ENCODE results near the gene PFKFB4.
A peak's percentile ranks its signal among the peaks of the same experiment; 100 is the strongest.
"Not testable (repeated sequence)": the region's sequence is repeated elsewhere in the genome, so short reads cannot be mapped to it uniquely, and the experiment has no call there.

The PFKFB4 gene

GRCh38 chr3:48486952-48487351, 69.7 kb downstream of the PFKFB4 start:
- no peak for DNase-seq

- not testable (repeated sequence) for DNase-seq
Observed at GRCh38 chr3:48482822-48483221, 73.8 kb downstream of the PFKFB4 start.

DNA sequence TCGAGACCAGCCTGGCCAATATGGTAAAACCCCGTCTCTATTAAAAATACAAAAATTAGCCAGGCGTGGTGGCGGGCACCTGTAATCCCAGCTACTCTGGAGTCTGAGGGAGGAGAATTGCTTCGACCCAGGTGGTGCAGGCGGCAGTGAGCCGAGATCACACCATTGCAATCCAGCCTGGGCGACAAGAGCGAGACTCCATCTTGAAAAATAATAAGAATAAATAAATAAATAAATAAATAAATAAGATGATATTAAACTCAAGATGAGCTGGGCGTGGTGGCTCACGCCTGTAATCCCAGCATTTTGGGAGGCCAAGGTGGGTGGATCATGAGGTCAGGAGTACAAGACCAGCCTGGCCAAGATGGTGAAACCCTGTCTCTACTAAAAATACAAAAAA, 75.7 kb downstream of the PFKFB4 start:
- not testable (repeated sequence) for DNase-seq

DNA sequence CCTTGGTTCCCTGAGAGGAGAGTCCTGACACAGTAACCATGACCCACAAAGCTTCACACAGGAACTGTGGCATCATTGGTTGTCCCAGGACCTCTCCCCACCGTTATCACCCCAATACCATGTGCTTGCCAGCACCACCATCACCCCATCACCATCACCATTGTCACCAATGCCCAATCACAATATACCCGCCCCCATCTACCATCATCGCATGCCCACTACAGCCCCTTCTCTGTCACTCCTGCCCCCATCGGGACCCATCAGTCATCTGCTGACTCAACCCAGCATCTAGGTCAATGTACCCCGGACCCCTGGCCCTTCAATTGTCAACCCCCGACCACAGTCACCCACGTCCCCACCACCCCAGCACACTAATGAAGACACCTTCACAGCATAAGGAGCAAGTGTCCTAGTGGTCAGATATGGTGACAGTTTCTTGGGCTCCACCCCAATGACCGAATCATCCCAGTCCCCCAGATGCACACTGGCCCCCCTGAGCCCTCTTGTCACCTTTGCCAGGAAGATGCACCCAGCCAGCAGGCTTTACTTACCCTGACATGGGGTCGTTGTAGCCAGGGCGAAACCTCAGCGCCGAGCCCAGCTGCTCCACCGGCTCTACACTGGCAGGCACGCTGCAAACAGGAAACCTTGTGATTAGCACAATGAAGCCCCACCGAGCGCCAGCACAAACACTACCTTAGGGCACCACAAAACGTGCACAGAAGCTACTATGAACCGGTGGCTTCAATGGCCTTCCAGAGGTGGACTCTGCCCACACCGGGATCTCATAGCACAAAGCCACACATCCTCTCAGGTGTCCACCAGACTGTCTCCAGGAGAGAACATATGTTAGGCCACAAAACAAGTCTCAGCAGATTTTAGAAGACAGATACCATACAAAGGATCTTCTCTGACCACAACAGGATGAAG, 77.7 kb downstream of the PFKFB4 start:
- peak; percentile 87 for DNase-seq

- no peak for DNase-seq
Observed at GRCh38 chr3:48477959-48478520, 78.6 kb downstream of the PFKFB4 start.

DNA sequence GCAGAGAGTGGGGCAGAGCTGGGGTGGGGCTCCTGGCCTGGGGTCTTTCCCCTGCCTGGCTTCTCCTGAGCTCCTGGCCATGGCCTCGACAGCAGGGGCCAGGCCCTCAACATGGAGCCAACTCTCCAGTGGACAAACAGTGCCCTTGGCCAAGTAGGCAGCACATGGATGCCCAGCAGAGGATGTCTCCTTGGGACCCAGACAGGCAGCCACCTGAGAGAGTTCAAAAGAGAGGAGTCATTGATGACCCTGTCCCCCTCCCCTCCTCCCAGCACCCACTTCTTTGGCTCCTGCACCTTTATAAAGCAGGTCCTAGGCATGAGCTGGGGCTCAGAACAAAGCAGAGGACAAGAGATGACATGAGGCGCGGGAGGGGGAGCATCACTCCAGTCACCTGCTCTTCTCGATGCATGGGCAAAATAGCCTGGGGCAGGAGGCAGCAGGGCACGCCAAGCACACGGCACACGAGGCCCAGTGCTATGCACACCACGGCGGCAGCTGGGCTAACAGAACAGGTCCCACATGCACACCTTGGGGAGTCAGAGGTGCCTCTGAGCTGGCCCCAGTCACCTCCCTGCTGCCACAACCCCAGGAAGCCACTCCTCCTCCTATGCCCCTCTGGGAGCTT, 80.1 kb downstream of the PFKFB4 start:
- no peak for DNase-seq

DNA sequence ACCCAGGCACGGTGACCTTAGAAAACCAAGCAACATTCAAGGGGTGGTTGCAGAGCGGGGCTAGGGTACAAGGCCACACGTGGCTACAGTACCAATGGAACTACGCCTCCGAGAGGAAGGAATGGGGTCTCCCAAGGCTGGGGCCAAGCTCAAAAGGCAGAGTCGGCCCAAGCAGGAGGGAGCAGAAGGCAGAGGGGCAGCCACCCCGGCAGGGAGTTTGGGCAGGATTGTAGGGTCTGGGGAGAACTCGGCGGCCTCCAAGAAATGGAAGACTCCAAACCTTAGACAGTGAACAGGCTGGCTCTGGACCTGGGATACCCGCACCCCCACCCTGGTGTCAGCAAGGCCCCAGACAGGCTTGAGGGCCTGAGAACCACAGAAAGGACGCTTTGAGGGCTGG, 81.4 kb downstream of the PFKFB4 start:
- DNase-seq: no peak

DNA sequence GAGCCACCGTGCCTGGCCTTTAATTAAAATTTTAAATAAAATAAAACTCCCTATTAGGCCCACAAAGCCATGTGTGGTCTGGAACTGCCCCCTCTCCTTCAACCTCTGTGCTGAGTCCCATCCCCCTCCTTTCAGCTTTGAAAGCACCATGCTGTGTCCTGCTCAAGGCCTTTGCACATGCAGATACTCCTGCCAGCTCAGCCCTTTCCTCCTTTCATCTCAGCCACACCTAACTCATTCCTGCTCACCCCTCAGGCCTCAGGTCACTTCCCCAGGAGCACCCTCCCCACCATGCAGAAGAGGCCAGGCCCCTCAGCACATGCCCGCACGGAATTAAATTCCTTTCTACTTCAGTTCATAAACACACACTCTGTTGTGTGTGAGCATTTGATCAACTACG, 82.0 kb downstream of the PFKFB4 start:
- DNase-seq: no peak

DNA sequence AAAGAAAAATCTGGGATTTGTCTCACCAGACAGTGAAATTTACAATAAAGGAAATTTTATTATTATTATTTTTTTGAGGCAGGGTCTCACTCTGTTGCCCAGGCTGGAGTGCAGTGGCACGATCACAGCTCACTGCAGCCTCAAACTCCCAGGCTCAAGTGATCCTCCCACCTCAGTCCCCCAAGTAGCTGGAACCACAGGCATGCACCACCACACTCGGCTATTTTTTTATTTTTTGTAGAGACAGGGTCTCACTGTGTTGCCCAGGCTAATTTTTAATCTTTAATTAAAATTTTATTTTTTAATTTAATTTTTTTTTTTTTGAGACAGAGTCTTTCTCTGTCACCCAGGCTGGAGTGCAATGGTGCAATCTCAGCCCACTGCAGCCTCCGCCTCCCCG, 82.6 kb downstream of the PFKFB4 start:
- DNase-seq: not testable (repeated sequence)

- DNase-seq: no peak
Observed at GRCh38 chr3:48473617-48473952, 83.0 kb downstream of the PFKFB4 start.

DNA sequence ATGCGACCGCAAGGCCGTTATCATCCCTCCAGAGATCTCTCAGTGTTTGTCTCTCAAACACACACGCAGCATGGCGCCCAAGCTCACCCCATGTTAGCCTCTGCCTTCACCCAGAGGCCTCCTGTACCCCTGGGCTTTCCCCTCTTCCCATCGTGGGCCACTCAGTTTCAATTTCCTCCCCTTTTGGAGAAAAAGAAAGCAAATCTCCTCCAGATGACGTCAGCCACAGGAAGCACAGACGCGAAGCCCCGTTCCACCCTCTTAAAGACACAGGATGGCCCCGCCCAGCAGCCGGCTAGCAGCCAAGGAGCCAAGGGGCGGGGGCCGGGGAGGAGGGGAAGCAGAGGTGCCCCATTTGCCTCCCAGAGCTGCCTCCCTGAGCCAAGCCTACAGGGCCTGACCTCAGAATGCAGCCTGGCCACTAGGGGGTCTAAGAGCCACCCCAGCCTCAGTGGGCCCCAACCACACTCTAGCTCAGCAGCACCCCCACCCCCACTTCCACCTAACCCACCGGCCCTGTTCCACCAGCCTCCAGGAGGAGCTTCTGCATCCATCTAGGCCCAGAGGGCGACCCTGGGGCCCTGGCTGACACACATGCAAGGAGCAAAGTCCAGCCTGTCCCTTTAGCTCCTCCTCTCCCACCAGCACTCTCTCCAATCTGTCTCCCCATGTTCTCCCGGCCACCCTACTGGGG, 83.5 kb downstream of the PFKFB4 start:
- peak; percentile 96 for DNase-seq

DNA sequence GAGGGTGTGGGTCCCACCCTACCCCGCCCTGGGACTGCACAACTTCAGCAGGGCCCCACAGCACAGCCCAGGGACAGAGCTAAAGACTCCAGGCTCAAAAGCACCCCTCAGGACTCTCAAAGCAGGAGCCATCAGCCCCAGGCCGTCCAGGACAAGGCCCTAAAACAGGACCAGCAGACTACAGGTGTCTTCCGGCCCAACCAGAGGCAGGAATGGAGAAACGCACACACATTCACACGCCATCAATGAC, 84.0 kb downstream of the PFKFB4 start:
- no peak for DNase-seq

DNA sequence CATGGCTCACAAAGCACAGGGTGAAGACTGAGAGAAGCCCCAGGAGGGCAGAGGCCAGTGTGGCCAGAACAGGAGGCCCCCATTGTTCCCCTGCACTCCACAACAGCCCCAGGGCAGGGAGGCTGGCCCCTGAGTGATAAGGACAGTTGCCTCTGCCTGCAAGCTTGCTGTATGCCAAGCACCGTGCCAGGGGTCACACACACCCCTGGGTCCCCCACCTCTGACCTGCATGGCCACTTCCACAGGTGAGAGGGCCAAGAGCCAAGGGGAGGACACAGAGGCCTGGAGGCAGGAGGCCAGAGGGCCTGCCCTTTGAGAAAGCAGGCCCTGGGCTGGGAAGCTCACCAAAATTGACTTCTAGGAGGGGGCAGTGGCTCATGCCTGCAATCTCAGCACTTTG, 86.3 kb downstream of the PFKFB4 start:
- no peak for DNase-seq

GRCh38 chr3:48469046-48469915, 87.3 kb downstream of the PFKFB4 start:
- DNase-seq: no peak

DNA sequence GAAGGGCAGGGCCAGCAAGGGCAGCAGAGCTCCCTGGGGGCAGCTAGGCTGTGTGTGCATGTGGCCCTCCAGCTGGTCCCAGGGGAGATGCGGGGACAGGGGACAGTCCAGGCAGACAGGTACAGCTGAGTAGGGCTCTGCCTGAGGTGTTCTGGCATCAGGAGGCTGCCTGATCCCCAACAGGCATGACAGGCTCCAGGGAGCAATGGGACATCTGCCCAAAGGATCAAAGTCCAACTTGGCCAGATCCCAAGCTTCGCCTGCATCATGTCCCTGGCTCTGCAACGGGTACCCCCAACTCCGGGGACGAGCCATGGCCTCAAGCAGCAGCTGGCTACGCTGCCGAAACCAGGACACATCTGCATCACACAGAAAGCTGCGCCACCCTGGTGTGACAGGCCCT, 88.3 kb downstream of the PFKFB4 start:
- no peak for DNase-seq

All from central memory CD4-positive, alpha-beta T cell (primary cell).